SU-DHL-6 (cell line): ENCODE data around the gene C16orf54.

Experiments used
- H2AFZ ChIP-seq: fragments of 200-600 bp; sonication (generic); 2 replicates; pipeline ENCODE4 v1.6.1; 2014; ENCODE audit warnings: low read depth, mild to moderate bottlenecking, moderate library complexity, mixed read lengths, antibody characterized with exemption, low read length; ENCODE audit not compliant: severe bottlenecking
- H3F3A ChIP-seq: fragments of 200-600 bp; shearing (Covaris generic); 2 replicates; pipeline ENCODE4 v1.6.0; 2016; ENCODE audit warnings: antibody characterized with exemption, mild to moderate bottlenecking; ENCODE audit not compliant: insufficient read depth
- H3K27ac ChIP-seq: fragments of 200-600 bp; sonication (generic); 2 replicates; pipeline ENCODE4 v1.5.1; 2016; ENCODE audit warnings: low read depth, mild to moderate bottlenecking, low read length, moderate library complexity, mixed read lengths
- H3K27me3 ChIP-seq: fragments of 200-600 bp; sonication (generic), shearing (Covaris generic); 2 replicates; pipeline ENCODE4 v1.6.0; 2014; ENCODE audit warnings: mild to moderate bottlenecking, low read length
- H3K36me3 ChIP-seq: fragments of 200-600 bp; sonication (generic); 2 replicates; pipeline ENCODE4 v1.6.1; 2014; ENCODE audit warnings: mild to moderate bottlenecking, low read length, mixed read lengths
- H3K4me2 ChIP-seq: fragments of 300-600, 200-600 bp; shearing (Covaris generic), sonication (generic); 2 replicates; pipeline ENCODE4 v1.6.0; 2014; ENCODE audit warnings: low read length, low read depth, mild to moderate bottlenecking; ENCODE audit not compliant: poor library complexity, severe bottlenecking
- H3K4me3 ChIP-seq: fragments of 200-600 bp; sonication (generic); 2 replicates; pipeline ENCODE4 v1.5.1; 2014; ENCODE audit warnings: antibody characterized with exemption, low read length, mild to moderate bottlenecking, mixed read lengths; ENCODE audit not compliant: insufficient read depth, poor library complexity, severe bottlenecking
- H3K79me2 ChIP-seq: fragments of 200-600 bp; sonication (generic); 2 replicates; pipeline ENCODE4 v1.6.1; 2014; ENCODE audit warnings: mild to moderate bottlenecking, low read length, moderate library complexity; ENCODE audit not compliant: insufficient read depth
- H3K9ac ChIP-seq: fragments of 200-600 bp; sonication (generic); 2 replicates; pipeline ENCODE4 v1.7.0; 2014; ENCODE audit warnings: mild to moderate bottlenecking, low read length
- H3K9me2 ChIP-seq: fragments of 200-600 bp; sonication (generic); replicated peaks from 2 replicates; pipeline ENCODE4 v1.6.1; 2014; ENCODE audit warnings: low read length; ENCODE audit not compliant: insufficient read depth
- H3K9me3 ChIP-seq: fragments of 200-600 bp; sonication (generic); 2 replicates; pipeline ENCODE4 v1.6.1; 2014; ENCODE audit warnings: low read length, mixed read lengths; ENCODE audit not compliant: insufficient read depth
- H4K20me1 ChIP-seq: fragments of 200-600 bp; sonication (generic); 2 replicates; pipeline ENCODE4 v1.6.1; 2014; ENCODE audit warnings: low read depth, mild to moderate bottlenecking, antibody characterized with exemption, low read length, moderate library complexity, mixed read lengths
- EZH2phosphoT487 ChIP-seq: fragments of 200-600 bp; sonication (generic), shearing (Covaris generic); conservative IDR thresholded peaks from 2 replicates; pipeline ENCODE4 v1.6.1; 2018; ENCODE audit warnings: mild to moderate bottlenecking, antibody characterized with exemption, low read length, moderate library complexity, mixed read lengths
- TF ChIP-seq, protein P1 (sequence below): fragments of 200-600 bp; sonication (generic); IDR thresholded peaks from one replicate; pipeline ENCODE4 v1.5.1; 2017; ENCODE audit warnings: antibody characterized with exemption, mild to moderate bottlenecking, low read length, moderate library complexity; ENCODE audit not compliant: insufficient read depth, poor library complexity, severe bottlenecking

The C16orf54 gene

DNA sequence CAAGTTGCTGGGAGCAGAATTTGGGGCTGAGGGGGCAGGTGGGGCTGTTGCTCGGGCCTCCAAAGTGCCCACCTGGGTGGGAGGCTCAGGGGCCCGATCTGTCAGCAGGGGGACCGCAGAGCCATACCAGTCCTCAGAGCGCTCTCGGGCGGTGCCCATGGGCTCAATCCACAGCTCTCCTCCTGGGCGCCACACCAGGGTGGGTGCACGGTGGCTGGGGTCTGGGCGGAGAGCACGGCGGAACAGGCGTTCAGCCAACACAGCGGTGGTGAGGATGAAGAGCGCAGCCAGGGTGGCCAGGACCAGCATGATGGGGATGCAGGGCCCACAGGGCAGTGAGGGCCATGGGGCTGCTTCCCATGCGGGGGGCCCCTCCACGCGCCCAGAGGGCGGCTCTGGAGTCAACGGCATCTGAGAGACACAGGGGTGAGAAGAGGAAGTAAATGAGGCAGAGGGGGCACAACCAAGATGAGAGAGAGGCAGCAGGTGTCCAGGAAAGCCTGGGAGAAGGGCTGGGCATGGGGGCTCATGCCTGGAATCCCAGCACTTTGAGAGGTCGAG is 1.2 kb downstream of the C16orf54 start:
- H3K9me2 ChIP-seq, result no peaks in the 10 kb centered on the region
- H3K4me2 ChIP-seq, result no peak overlapping the region
- no peak overlapping the region for H3K4me3 ChIP-seq
- H3K9ac ChIP-seq, result no peak overlapping the region
- H2AFZ ChIP-seq, result no peak overlapping the region
- TF ChIP-seq, protein P1, sequence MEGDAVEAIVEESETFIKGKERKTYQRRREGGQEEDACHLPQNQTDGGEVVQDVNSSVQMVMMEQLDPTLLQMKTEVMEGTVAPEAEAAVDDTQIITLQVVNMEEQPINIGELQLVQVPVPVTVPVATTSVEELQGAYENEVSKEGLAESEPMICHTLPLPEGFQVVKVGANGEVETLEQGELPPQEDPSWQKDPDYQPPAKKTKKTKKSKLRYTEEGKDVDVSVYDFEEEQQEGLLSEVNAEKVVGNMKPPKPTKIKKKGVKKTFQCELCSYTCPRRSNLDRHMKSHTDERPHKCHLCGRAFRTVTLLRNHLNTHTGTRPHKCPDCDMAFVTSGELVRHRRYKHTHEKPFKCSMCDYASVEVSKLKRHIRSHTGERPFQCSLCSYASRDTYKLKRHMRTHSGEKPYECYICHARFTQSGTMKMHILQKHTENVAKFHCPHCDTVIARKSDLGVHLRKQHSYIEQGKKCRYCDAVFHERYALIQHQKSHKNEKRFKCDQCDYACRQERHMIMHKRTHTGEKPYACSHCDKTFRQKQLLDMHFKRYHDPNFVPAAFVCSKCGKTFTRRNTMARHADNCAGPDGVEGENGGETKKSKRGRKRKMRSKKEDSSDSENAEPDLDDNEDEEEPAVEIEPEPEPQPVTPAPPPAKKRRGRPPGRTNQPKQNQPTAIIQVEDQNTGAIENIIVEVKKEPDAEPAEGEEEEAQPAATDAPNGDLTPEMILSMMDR, result no peak
- no peak for TF ChIP-seq EZH2phosphoT487
- H3K27ac ChIP-seq, result no peak overlapping the region
- no peaks in the 10 kb centered on the region for H4K20me1 ChIP-seq
- no peaks in the 10 kb centered on the region for H3K27me3 ChIP-seq
- no peaks in the 10 kb centered on the region for H3K79me2 ChIP-seq
- no peaks in the 10 kb centered on the region for H3K9me3 ChIP-seq
- no peaks in the 10 kb centered on the region for H3K36me3 ChIP-seq
- no peaks in the 10 kb centered on the region for H3F3A ChIP-seq

- Histone ChIP-seq H3K9ac (no peak overlapping the region), H3F3A (no peaks in the 10 kb centered on the region), H3K4me3 (no peak overlapping the region), H3K4me2 (no peak overlapping the region), H3K36me3 (no peaks in the 10 kb centered on the region), H4K20me1 (no peaks in the 10 kb centered on the region), H3K27ac (no peak overlapping the region), H3K9me3 (no peaks in the 10 kb centered on the region), H3K9me2 (no peaks in the 10 kb centered on the region), H3K27me3 (no peaks in the 10 kb centered on the region), H2AFZ (no peak overlapping the region), H3K79me2 (no peaks in the 10 kb centered on the region)
- TF ChIP-seq, protein P1, result no peak
- TF ChIP-seq EZH2phosphoT487, result no peak
Observed at GRCh38 chr16:29743827-29744531, 1.8 kb downstream of the C16orf54 start.

DNA sequence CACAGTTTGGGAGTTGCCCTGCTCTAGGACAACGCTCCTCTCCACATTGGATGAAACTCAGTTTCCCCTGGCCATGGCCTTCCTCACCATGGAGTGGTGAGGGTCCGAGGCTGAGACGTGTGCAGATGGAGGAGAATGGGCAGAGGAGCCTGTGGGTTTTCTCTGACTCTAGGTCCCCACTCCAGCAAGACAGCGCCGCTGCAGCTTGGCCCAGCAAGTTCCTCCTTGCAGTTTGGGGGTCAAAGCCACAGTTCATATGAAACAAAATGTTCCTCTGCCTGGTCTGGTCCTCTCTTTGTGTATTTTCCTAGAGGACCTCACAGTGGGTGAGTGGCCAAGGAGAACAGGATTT is 2.3 kb downstream of the C16orf54 start:
- no peak overlapping the region for H2AFZ ChIP-seq
- H3K27me3 ChIP-seq, result no peaks in the 10 kb centered on the region
- no peaks in the 10 kb centered on the region for H3K9me2 ChIP-seq
- no peak overlapping the region for H3K4me3 ChIP-seq
- no peak overlapping the region for H3K27ac ChIP-seq
- H3K4me2 ChIP-seq, result no peak overlapping the region
- no peaks in the 10 kb centered on the region for H4K20me1 ChIP-seq
- TF ChIP-seq EZH2phosphoT487, result no peak
- TF ChIP-seq, protein P1, result no peak
- H3K9ac ChIP-seq, result no peak overlapping the region
- H3K79me2 ChIP-seq, result no peaks in the 10 kb centered on the region
- no peaks in the 10 kb centered on the region for H3F3A ChIP-seq
- no peaks in the 10 kb centered on the region for H3K9me3 ChIP-seq
- H3K36me3 ChIP-seq, result no peaks in the 10 kb centered on the region
